Testis (tissue), 2 donors: ENCODE data around the gene IRF5.

Experiments
- CTCF ChIP-seq, 3 experiments: fragments of 450-650 bp in 2 of 3; fragments of 200-600 bp in 1 of 3; sonication (generic) in 1 of 3; IDR thresholded peaks; one replicate each; pipeline ENCODE4 v1.5.1; 2016 to 2019; ENCODE audit warnings: antibody characterized with exemption in 3 of 3, mild to moderate bottlenecking in 2 of 3, moderate library complexity in 1 of 3
- POLR2A ChIP-seq: fragments of 450-650 bp; IDR thresholded peaks from one replicate; pipeline ENCODE4 v1.6.1; 2017; ENCODE audit warnings: antibody characterized with exemption, mild to moderate bottlenecking, moderate library complexity

- TF ChIP-seq CTCF (IDR thresholded peaks at IDR 0.05) (no peak), POLR2A (no peak)
Observed at GRCh38 chr7:128997181-128997580, 59.5 kb downstream of the IRF5 start.
